CD14-positive monocyte (primary cell): ENCODE results near the gene SMTNL1. TPM values are rescaled to one million over a fixed set of nuclear protein-coding genes. Genes with fewer than 3 reads are reported as not detected.
A peak's percentile ranks its signal among the peaks of the same experiment; 100 is the strongest.

Experiments
- DNase-seq, 3 donors: peaks; one replicate each; pipeline ENCODE4 v3.0.0-alpha.2; 2011 to 2022
- H2AFZ ChIP-seq: 2 replicates; pipeline ENCODE4 v1.6.0; 2012; ENCODE audit warnings: mild to moderate bottlenecking, low read depth, low read length, inconsistent platforms; ENCODE audit not compliant: insufficient read depth, poor library complexity, severe bottlenecking
- H3K27ac ChIP-seq, 2 donors: 1 replicate in 1 of 2; 2 replicates in 1 of 2; pipeline ENCODE4 v1.5.1; 2012 to 2013; ENCODE audit warnings: low read length in 2 of 2, control low read depth in 1 of 2, inconsistent platforms in 1 of 2, low read depth in 1 of 2, mild to moderate bottlenecking in 1 of 2
- H3K27me3 ChIP-seq, 2 donors: one replicate each; pipeline versions ENCODE4 v1.6.0 to v1.6.1; 2011 to 2013; ENCODE audit warnings: low read length in 2 of 2; ENCODE audit not compliant: control insufficient read depth in 2 of 2, insufficient read depth in 2 of 2
- H3K36me3 ChIP-seq, 2 donors: replicated peaks in 1 of 2; 1 replicate in 1 of 2; 2 replicates in 1 of 2; pipeline versions ENCODE4 v1.5.1 to v1.6.1; 2012 to 2013; ENCODE audit warnings: low read length in 2 of 2, control low read depth in 1 of 2, inconsistent platforms in 1 of 2, mild to moderate bottlenecking in 1 of 2; ENCODE audit not compliant: insufficient read depth in 2 of 2, control insufficient read depth in 1 of 2
- H3K4me1 ChIP-seq, 2 donors: 1 replicate in 1 of 2; 2 replicates in 1 of 2; pipeline versions ENCODE4 v1.5.1 to v1.6.1; 2012 to 2013; ENCODE audit warnings: low read length in 2 of 2, control low read depth in 1 of 2, inconsistent platforms in 1 of 2, mild to moderate bottlenecking in 1 of 2, moderate library complexity in 1 of 2; ENCODE audit not compliant: insufficient read depth in 2 of 2, control insufficient read depth in 1 of 2
- H3K4me2 ChIP-seq: replicated peaks from 2 replicates; pipeline ENCODE3; 2012; ENCODE audit warnings: low read length, moderate library complexity, mild to moderate bottlenecking; ENCODE audit not compliant: poor library complexity, severe bottlenecking; ENCODE audit errors: extremely low read depth
- H3K4me3 ChIP-seq, 3 experiments: fragments of 200-600 bp in 1 of 3; sonication (generic) in 1 of 3; replicated peaks in 1 of 3; 1 replicate in 2 of 3; 2 replicates in 1 of 3; pipeline ENCODE4 v1.5.1; 2011 to 2013; ENCODE audit warnings: low read length in 3 of 3, mild to moderate bottlenecking in 3 of 3, control low read depth in 2 of 3, low read depth in 2 of 3, inconsistent platforms in 1 of 3, moderate library complexity in 1 of 3
- H3K79me2 ChIP-seq: 2 replicates; pipeline ENCODE4 v1.6.0; 2012; ENCODE audit warnings: mild to moderate bottlenecking, control low read depth, inconsistent platforms, low read length, moderate library complexity; ENCODE audit not compliant: insufficient read depth
- H3K9ac ChIP-seq: 2 replicates; pipeline ENCODE4 v1.6.0; 2017; ENCODE audit warnings: low read length, mild to moderate bottlenecking; ENCODE audit not compliant: insufficient read depth, poor library complexity, severe bottlenecking
- H3K9me3 ChIP-seq, 2 donors: replicated peaks in 1 of 2; 1 replicate in 1 of 2; 2 replicates in 1 of 2; pipeline versions ENCODE4 v1.5.1 to v1.6.1; 2012 to 2013; ENCODE audit warnings: low read length in 2 of 2, control low read depth in 1 of 2; ENCODE audit not compliant: control insufficient read depth in 1 of 2, insufficient read depth in 1 of 2
- H4K20me1 ChIP-seq: 2 replicates; pipeline ENCODE4 v1.6.0; 2012; ENCODE audit warnings: mild to moderate bottlenecking, low read length, control low read depth, moderate library complexity; ENCODE audit not compliant: insufficient read depth
- H3K27ac Mint-ChIP-seq, 7 donors: one replicate each; pipeline ENCODE4 v1.8.0; 2020; ENCODE audit warnings: mild to moderate bottlenecking in 7 of 7, mixed read lengths in 7 of 7, moderate library complexity in 6 of 7, inconsistent platforms in 2 of 7
- H3K27me3 Mint-ChIP-seq, 3 donors: one replicate each; pipeline ENCODE4 v1.8.0; 2021 to 2022; ENCODE audit warnings: low read depth in 3 of 3, mild to moderate bottlenecking in 3 of 3, mixed read lengths in 3 of 3, moderate library complexity in 3 of 3, inconsistent platforms in 1 of 3
- H3K36me3 Mint-ChIP-seq, 2 donors: one replicate each; pipeline ENCODE4 v1.8.0; 2020; ENCODE audit warnings: mixed read lengths in 2 of 2, inconsistent platforms in 1 of 2, mild to moderate bottlenecking in 1 of 2
- H3K4me1 Mint-ChIP-seq: one replicate; pipeline ENCODE4 v1.8.0; 2020; ENCODE audit warnings: mild to moderate bottlenecking, mixed read lengths
- H3K4me3 Mint-ChIP-seq, 2 donors: one replicate each; pipeline ENCODE4 v1.8.0; 2020; ENCODE audit warnings: mild to moderate bottlenecking in 2 of 2, mixed read lengths in 2 of 2, moderate library complexity in 1 of 2
- H3K9me3 Mint-ChIP-seq, 7 donors: one replicate each; pipeline ENCODE4 v1.8.0; 2020 to 2022; ENCODE audit warnings: mixed read lengths in 7 of 7, mild to moderate bottlenecking in 6 of 7, moderate library complexity in 6 of 7, inconsistent platforms in 2 of 7
- CTCF ChIP-seq: fragments of 200-600 bp; IDR thresholded peaks from one replicate; pipeline ENCODE4 v1.8.0; 2022; ENCODE audit warnings: antibody characterized with exemption, mild to moderate bottlenecking
- WGBS: methylation state at CpG from one replicate; pipeline ENCODE4 v1.1.5; 2013; ENCODE audit warnings: missing lambda C conversion rate; ENCODE audit not compliant: insufficient coverage; 5-methylcytosine and 5-hydroxymethylcytosine counted together
- intact Hi-C, 2 donors: fragments of 100-400 bp; cut with micrococcal nuclease; formaldehyde crosslinking; loops; one replicate each; pipeline versions ENCODE4 v1.15.0 to v1.15.1; 2023
- polyA plus RNA-seq, 3 donors: library from polyadenylated mRNA; depleted of rRNA in 1 of 3; unstranded in 2 of 3; stranded (reverse) in 1 of 3; fragments of 300-500 nt in 2 of 3; fragments of >200 nt in 1 of 3; fragmentation: Illumina TruSeq in 2 of 3; gene quantifications; 1 replicate in 2 of 3; 2 replicates in 1 of 3; pipeline ENCODE4 v1.2.3, GENCODE V29; 2012 to 2021

Gene SMTNL1
- polyA plus RNA-seq, 3 donors: not detected

DNA sequence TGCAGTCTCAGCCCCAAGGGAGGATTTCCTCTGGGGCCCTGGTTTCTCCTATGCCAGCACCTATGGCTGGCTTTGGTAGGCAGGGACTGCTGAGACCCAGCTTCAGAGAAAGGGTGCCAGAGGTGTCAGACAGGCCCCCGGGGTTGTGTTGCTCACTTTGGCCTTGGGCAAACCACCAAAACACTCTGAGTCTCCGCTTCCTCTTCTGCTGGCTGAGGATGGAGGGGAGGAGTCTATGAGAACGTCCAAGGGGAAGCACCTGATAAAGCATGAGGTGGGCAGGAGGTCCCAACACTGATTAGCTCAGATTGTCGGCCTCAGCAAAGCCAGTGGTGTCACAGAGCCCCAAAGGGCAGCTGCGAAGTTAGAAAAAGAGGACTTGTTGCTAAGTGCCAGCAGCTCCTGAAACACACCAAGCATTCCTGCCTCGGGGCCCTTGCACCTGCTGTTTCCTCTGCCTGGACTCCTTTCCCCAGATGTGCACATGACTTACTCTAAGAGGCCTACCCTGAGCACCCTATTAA lies 10.5 kb downstream of the SMTNL1 start:
- 17% methylated on average over 5 of the region's 6 CpGs for WGBS

DNA sequence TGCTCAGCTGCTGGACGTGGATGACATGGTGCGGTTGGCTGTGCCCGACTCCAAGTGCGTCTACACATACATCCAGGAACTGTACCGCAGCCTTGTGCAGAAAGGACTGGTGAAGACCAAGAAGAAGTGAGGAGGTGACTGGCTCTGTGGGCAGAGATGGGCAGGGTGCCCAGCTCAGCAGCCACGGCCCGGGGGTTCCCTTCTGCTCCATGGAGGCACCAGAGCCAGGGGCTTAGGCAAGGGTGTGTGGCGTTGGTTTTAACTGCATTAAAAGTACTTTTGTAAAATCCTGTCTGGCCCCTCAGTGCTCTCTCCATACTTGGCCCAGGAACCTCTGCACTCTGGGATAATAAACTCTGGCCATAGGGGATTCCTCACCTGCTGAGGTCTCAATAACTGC lies 12.6 kb downstream of the SMTNL1 start:
- Histone ChIP-seq H3K27me3 (no peaks in the 10 kb centered on the region), H3K27ac (no peak overlapping the region), H3K9me3 (no peaks in the 10 kb centered on the region), H3K4me2 (no peak overlapping the region), H3K79me2 (no peaks in the 10 kb centered on the region), H3K9ac (no peak overlapping the region), H2AFZ (no peak overlapping the region), H3K4me3 (no peak overlapping the region), H4K20me1 (peaks cover 45% of the 10 kb centered on the region), H3K4me1 (peaks cover 11% of the 10 kb centered on the region in 2 donors), H3K36me3 (peaks cover 66 to 84% of the 10 kb centered on the region in 2 donors)
- WGBS: no CpG with 5 or more reads among the region's 8 CpGs
- intact Hi-C loops: no loop called here
- Mint-ChIP-seq H3K36me3 (peaks cover 74 to 84% of the 10 kb centered on the region in 2 donors), H3K4me1 (peaks cover 12% of the 10 kb centered on the region), H3K4me3 (no peak overlapping the region), H3K27me3 (no peaks in the 10 kb centered on the region), H3K9me3 (no peaks in the 10 kb centered on the region), H3K27ac (peak overlapping the region in 1 of 7 donors; percentile 60)
- no peak for DNase-seq
- TF ChIP-seq CTCF: no peak

More for the DNA sequence above, 10.5 kb downstream of the SMTNL1 start:
- no peak overlapping the region for H3K4me3 Mint-ChIP-seq
- intact Hi-C loops: no loop called here
- Histone ChIP-seq H4K20me1 (peaks cover 28% of the 10 kb centered on the region), H3K4me1 (peaks cover 11% of the 10 kb centered on the region in 2 donors), H3K27ac (peak overlapping the region in 1 of 2 donors; percentile 37), H3K9ac (no peak overlapping the region), H3K79me2 (no peaks in the 10 kb centered on the region), H3K4me3 (no peak overlapping the region), H3K4me2 (no peak overlapping the region), H3K27me3 (no peaks in the 10 kb centered on the region), H3K9me3 (no peaks in the 10 kb centered on the region), H2AFZ (no peak overlapping the region), H3K36me3 (peaks cover 45 to 63% of the 10 kb centered on the region in 2 donors)
- peaks cover 0 to 2% (median 0%) of the 10 kb centered on the region in 3 donors for H3K27me3 Mint-ChIP-seq
- peak overlapping the region in 6 of 7 donors; percentile 23 to 78 (median 66) for H3K27ac Mint-ChIP-seq
- peak in 1 of 3 donors; percentile 11 for DNase-seq
- H3K4me1 Mint-ChIP-seq: peaks cover 12% of the 10 kb centered on the region
- H3K9me3 Mint-ChIP-seq: no peaks in the 10 kb centered on the region
- peaks cover 54 to 63% of the 10 kb centered on the region in 2 donors for H3K36me3 Mint-ChIP-seq
- no peak for TF ChIP-seq CTCF
